GM18909 (cell line): ENCODE data around the gene JAG1.

Experiments
- ATAC-seq: cut with Tn5 transposase; IDR thresholded peaks from one replicate; pipeline ENCODE4 v1.9.1; 2021; ENCODE audit warnings: mild to moderate bottlenecking; ENCODE audit not compliant: unreplicated experiment, poor library complexity

The JAG1 gene

GRCh38 chr20:10701607-10702006 lies 27.8 kb upstream of the JAG1 start:
- ATAC-seq, result no peak

- no peak for ATAC-seq
These were observed 26.1 kb upstream of the JAG1 start for GRCh38 chr20:10699941-10700340.

- ATAC-seq, result no peak
These were observed 25.7 kb upstream of the JAG1 start for GRCh38 chr20:10699489-10699888.

DNA sequence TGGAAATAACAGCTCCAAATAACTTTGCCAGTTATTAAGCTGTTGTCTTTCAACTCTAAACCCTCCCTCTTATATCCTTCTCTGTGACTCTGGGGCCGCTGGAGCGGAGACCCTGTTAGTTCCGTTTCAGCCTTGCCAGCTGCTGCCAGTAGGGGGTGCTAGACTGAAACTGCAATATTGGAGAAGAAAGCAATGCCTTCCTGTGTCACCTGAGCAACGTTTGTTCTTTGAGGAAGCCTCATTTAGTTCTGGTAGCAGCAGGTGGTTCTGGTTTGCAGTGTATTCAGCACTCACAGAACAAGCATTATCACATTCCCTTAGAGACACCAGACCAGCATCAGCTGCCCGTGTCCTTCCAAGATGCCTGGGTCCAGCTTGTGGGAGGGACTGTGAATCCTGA lies 22.9 kb upstream of the JAG1 start:
- peak; percentile 45 for ATAC-seq

DNA sequence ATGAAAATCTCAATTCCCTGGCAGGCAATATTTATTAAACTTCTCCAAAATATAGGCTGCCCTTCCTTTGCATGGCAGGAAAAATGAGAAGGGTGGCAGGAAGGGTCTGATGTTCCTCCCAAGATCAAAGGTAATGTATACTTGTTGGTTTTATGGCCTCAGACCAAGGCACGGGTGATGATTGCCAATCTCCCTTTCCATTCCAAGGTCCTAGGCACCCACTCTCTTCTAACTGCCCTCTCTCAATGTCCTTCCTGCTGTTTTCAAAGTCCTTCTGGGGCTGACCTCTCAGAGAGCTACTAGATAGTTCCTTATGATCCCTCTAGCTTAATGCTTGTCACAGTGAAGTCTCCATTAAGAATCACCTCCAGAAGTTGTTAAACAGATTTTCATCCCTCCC lies 15.6 kb upstream of the JAG1 start:
- no peak for ATAC-seq

DNA sequence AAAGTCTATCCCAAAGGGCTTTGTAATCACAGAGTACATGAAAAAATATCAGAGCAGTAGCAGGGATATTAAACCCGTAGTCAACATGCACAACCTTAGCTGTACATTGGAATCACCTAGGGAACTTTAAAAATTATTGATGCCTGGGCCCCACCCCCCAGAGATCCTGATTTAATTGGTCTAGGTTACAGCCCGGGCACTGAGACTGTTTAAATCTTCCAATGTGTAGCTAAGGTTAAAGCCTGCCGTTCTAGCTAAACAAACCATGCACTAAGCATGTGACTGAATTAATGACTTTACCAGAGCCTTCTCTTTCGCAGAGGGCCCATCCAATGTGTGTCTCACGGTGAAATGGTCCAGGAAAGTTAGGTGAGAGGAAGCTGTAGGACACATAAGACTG lies 14.1 kb upstream of the JAG1 start:
- no peak for ATAC-seq

DNA sequence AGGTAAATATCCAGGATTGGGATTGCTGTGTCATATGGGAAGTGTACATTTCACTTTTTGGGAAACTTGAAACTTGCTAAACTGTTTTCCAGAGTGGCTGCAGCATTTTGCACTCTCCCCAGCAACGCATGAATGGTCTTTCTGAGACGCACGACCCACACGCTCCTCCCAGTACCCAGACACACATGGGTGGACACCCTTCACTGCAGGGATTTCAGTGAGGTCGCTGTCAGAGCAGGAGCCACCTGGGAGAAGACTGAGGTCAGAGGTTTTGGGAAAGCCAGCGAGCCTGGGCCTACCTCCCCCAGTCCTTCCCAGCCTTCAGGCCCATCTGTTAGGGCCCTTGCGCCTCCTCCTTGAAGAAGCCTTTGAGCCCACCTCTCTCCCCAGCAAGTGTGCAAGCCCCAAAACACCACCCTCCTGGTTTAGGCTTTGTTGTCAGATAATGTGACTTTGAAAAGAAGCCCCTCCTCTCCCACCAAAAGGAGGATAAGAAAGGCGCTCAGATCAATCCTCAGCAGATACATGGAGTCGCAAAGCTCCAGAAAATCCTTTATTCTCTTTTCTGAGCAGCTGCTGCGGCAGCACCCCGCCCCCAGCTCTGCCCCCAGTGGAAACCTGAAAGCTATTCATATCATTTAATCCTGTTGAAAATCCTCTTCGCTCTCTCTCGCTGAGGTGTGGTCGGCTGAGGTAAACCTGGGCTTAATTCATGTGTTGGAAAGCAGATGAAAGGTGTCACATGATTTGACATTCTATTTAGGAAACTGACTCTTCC lies 12.7 kb upstream of the JAG1 start:
- ATAC-seq, result no peak

GRCh38 chr20:10683537-10683936 lies 9.7 kb upstream of the JAG1 start:
- no peak for ATAC-seq

DNA sequence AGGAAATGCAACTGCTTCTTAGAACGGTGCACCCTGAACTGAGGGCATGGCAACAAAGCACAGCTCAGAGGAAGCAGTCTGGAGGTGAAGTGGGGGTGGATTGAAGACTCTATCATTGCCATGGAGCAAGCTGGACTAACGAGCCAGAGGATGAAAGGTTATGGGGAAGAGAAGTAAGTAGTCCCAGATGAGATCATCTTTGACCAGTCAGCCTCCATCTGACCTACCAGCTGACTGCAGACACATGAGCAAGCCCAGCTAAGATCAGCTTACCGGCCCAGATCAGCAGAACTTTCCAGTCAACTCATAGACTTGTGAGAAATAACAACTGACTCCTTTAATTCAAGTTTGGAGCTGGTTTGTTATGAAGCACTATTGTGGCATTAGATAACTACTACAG lies 9.1 kb upstream of the JAG1 start:
- no peak for ATAC-seq

GRCh38 chr20:10681494-10681893 lies 7.7 kb upstream of the JAG1 start:
- no peak for ATAC-seq

DNA sequence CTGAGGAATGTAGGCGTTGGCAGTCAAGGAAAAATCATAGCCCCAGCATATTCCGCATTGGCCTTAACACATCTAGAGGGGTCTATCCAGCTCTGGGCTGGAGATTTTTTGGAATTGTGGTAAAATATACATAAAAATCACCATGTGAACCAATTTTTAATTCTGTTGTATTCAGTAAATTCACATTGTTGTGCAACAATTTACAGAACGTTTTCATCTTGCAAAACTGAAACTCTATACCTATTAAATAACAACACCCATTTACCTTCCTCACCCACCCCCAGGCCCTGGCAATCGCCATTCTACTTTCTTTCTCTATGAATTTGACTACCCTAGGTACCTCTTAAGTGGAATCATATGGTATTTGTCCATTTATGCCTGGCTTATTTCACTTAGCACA lies 6.8 kb upstream of the JAG1 start:
- no peak for ATAC-seq

- ATAC-seq, result no peak
These were observed 5.5 kb upstream of the JAG1 start for GRCh38 chr20:10679269-10679668.

DNA sequence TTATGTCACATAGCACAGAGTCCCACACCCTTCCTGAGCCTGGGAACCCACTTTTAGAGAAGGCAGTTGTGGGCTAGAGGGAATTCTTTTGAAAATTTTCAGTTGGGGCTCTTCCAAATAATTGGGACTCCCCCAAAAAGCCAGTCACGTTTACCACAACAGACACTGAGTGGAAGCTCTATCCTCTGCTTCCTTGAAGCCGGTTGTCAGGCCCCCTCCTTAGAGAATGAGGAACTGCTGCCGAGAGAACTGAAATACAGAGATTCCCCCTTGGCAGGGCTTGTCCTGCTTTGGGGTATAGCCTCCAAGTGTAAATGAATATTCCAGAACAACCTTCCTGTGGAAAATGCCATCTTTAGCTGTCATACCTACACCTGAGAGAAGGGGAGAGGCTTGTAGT lies 2.7 kb upstream of the JAG1 start:
- ATAC-seq, result no peak

DNA sequence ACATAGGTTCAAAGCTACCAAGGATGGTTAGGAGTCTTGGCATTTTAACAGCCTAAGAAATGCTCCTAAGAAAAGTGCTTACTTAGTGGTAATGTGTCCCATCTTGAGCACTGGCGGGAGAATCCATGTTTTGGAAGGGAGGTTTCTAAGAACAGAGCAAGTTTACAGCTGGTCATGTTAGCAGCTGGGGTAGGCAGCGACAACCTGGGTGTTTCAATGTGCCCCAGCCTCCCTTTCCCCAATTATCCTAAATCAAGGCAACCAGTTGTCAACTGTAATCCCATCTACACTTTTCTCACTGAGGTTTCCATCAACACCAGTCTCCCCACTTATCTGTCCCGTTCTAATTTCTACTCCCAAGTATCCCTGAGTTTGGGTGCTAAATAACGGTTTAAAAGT lies 1.6 kb upstream of the JAG1 start:
- ATAC-seq, result no peak

DNA sequence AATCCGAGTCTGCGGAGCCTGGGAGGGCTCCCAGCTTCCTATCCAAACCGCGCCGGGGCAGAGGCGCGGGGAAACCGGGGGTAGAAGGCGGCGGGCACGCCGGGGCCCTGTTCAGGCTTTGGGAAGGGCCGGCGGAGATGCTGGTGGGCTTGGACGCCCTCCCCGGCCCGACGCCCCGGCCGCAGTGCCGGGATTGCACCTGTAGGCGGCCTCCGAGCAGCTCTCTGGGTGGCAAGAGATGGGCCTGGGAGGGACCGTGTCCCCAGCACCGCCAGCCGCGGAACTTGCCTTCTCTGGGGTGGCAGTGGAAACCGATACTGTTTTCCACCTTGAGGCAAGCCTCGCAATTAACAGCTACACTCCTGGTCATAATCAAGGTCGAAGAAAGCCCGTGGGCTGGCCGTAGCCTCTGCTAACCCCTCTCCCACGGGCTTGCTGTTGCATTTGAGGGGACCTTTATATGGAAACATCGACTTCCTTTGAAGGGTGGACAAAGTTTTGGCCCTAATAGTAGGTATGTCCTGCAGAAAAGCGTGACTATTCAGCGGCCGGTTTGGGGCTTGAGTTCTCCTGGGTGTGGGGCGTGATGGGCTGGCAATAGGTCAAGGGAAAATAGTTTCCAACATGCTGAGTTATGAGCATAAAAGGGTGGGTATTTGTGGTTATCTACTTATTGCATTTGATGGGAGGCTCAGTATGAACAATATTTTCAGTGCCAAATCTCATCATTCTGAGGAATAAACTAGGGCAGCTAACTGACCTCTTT lies 1.1 kb upstream of the JAG1 start:
- ATAC-seq, result peak; percentile 48

GRCh38 chr20:10673176-10673841 lies 490 bp downstream of the JAG1 start:
- no peak for ATAC-seq

DNA sequence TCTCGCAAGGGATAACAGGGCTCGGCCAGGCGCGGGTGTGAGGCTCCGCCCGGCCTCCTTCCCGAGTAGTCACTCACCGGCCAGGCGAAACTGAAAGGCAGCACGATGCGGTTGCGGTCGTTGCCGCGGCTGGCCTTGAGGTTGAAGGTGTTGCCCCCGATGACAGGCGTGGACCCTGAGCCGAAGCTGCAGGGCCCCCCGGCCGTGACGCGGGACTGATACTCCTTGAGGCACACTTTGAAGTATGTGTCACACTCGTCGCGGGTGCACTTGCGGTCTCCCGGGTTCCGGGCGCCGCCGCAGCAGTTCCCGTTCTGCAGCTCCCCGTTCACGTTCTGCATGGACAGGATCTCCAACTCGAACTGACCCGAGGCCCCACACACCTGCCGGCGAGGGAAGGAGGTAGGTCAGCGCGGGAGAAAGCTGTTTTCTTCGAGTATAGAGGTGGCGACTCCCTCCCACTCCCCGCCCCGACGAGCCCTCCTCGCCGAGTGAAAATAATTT lies 1.1 kb downstream of the JAG1 start:
- no peak for ATAC-seq

- ATAC-seq, result no peak
These were observed 1.7 kb downstream of the JAG1 start for GRCh38 chr20:10671919-10672623.

- ATAC-seq, result peak; percentile 41
These were observed 2.4 kb downstream of the JAG1 start for GRCh38 chr20:10671221-10671918.
